OCI-LY7 (cell line): ENCODE data around the gene PRR7. TPM values are rescaled to one million over a fixed set of nuclear protein-coding genes. Genes with fewer than 3 reads are reported as not detected.
"Not testable (repeated sequence)": the region's sequence is repeated elsewhere in the genome, so short reads cannot be mapped to it uniquely, and the experiment has no call there.

Source experiments
- BruUV-seq: library from RNA; stranded (reverse); fragments of 400-500 nt; replicated peaks from 2 replicates; lab custom pipeline; 2021; lab: Mats Ljungman, UMichigan
- CTCF ChIA-PET: fragments of 300-600 bp; sonication (Branson Sonifier 250); formaldehyde crosslinking; loops from one replicate; lab custom pipeline; 2022; ENCODE audit warnings: antibody characterized with exemption; ENCODE audit not compliant: unreplicated experiment; lab: Charles Lee
- POLR2A ChIA-PET: fragments of 300-600 bp; sonication (Branson Sonifier 250); formaldehyde crosslinking; loops from one replicate; lab custom pipeline; 2022; ENCODE audit warnings: antibody characterized with exemption; lab: Charles Lee
- DNase-seq: peaks from one replicate; pipeline ENCODE4 v3.0.0-alpha.2; 2015; ENCODE audit warnings: low spot score
- H2AFZ ChIP-seq: fragments of 200-600 bp; sonication (generic), shearing (Covaris generic); 2 replicates; pipeline ENCODE4 v1.6.1; 2014; ENCODE audit warnings: mild to moderate bottlenecking, antibody characterized with exemption, low read length, moderate library complexity
- H3K27ac ChIP-seq: fragments of 200-600 bp; sonication (generic); 2 replicates; pipeline ENCODE4 v1.5.1; 2014; ENCODE audit warnings: mixed run types, low read depth, mild to moderate bottlenecking, moderate library complexity, low read length, inconsistent platforms; ENCODE audit not compliant: poor library complexity, severe bottlenecking
- H3K36me3 ChIP-seq: fragments of 200-600 bp; sonication (generic); 2 replicates; pipeline ENCODE4 v1.6.1; 2014; ENCODE audit warnings: mild to moderate bottlenecking, antibody characterized with exemption, low read length, moderate library complexity, mixed read lengths; ENCODE audit not compliant: insufficient read depth
- H3K4me1 ChIP-seq: fragments of 200-600 bp; sonication (generic); 2 replicates; pipeline ENCODE4 v1.5.1; 2014; ENCODE audit warnings: mild to moderate bottlenecking, low read length; ENCODE audit not compliant: insufficient read depth, poor library complexity, severe bottlenecking
- H3K4me2 ChIP-seq: fragments of 200-600 bp; sonication (generic); 2 replicates; pipeline ENCODE4 v1.6.1; 2014; ENCODE audit warnings: mild to moderate bottlenecking, low read length
- H3K4me3 ChIP-seq: fragments of 200-600 bp; sonication (generic); 2 replicates; pipeline ENCODE4 v1.5.1; 2014; ENCODE audit warnings: mild to moderate bottlenecking, low read depth, low read length; ENCODE audit not compliant: poor library complexity, severe bottlenecking
- H3K79me2 ChIP-seq: fragments of 200-600 bp; sonication (generic); 2 replicates; pipeline ENCODE4 v1.6.1; 2016; ENCODE audit warnings: low read depth, mild to moderate bottlenecking, low read length, moderate library complexity, mixed read lengths; ENCODE audit not compliant: insufficient read depth
- H3K9me2 ChIP-seq: fragments of 200-600 bp; sonication (generic); 2 replicates; pipeline ENCODE4 v1.6.1; 2016; ENCODE audit warnings: mild to moderate bottlenecking, low read length, mixed read lengths; ENCODE audit not compliant: insufficient read depth
- H3K9me3 ChIP-seq: fragments of 200-600 bp; sonication (generic); 2 replicates; pipeline ENCODE4 v1.6.1; 2014; ENCODE audit warnings: mild to moderate bottlenecking, mixed run types, low read length, mixed read lengths
- H4K20me1 ChIP-seq: fragments of 200-600 bp; sonication (generic); 2 replicates; pipeline ENCODE4 v1.6.1; 2014; ENCODE audit warnings: mild to moderate bottlenecking, antibody characterized with exemption, low read length, moderate library complexity, mixed read lengths; ENCODE audit not compliant: insufficient read depth
- CTCF ChIP-seq: fragments of 200-600 bp; sonication (generic); conservative IDR thresholded peaks from 2 replicates; pipeline ENCODE4 v1.5.1; 2014; ENCODE audit warnings: mild to moderate bottlenecking, antibody characterized with exemption, low read length, moderate library complexity, mixed read lengths
- EZH2phosphoT487 ChIP-seq: fragments of 200-600 bp; sonication (generic); IDR thresholded peaks from 2 replicates; pipeline ENCODE4 v1.6.1; 2018; ENCODE audit warnings: low read depth, borderline replicate concordance, mild to moderate bottlenecking, mixed run types, antibody characterized with exemption, low read length, moderate library complexity, mixed read lengths
- intact Hi-C: fragments of 100-400 bp; cut with micrococcal nuclease; formaldehyde crosslinking; loops from one replicate; pipeline ENCODE4 v1.10.0; 2022; ENCODE audit not compliant: unreplicated experiment
- total RNA-seq, 2 experiments: library from RNA; depleted of rRNA in 1 of 2; stranded (reverse); fragments of >200 nt in 1 of 2; shearing (Covaris generic) in 1 of 2; gene quantifications; 2 replicates each; pipeline ENCODE4 v1.2.3, GENCODE V29; 2014 to 2022

Gene PRR7
- total RNA-seq, 2 experiments from 2014 or later, result 12.8 to 13.6 TPM

GRCh38 chr5:177412603-177413233 is 33.9 kb upstream of the PRR7 start:
- H3K4me2 ChIP-seq, result no peak overlapping the region; the same call in 1 of the 2 replicates
- no peak overlapping the region for H3K4me3 ChIP-seq
- H3K79me2 ChIP-seq, result no peaks in the 10 kb centered on the region
- intact Hi-C loops, result no loop called here
- no peaks in the 10 kb centered on the region for H3K9me2 ChIP-seq
- no peak overlapping the region for H2AFZ ChIP-seq
- BruUV-seq, result no TSS peak
- no peaks in the 10 kb centered on the region for H4K20me1 ChIP-seq
- no peaks in the 10 kb centered on the region for H3K9me3 ChIP-seq
- H3K27ac ChIP-seq, result no peak overlapping the region
- DNase-seq, result no peak
- POLR2A ChIA-PET, result no interaction called here
- CTCF ChIA-PET, result no interaction called here
- H3K36me3 ChIP-seq, result no peaks in the 10 kb centered on the region
- peaks cover 5% of the 10 kb centered on the region for H3K4me1 ChIP-seq
- no peak for TF ChIP-seq CTCF
- TF ChIP-seq EZH2phosphoT487, result no peak

GRCh38 chr5:177414481-177414880 is 32.1 kb upstream of the PRR7 start:
- Histone ChIP-seq H3K4me2 (no peak overlapping the region), H3K4me1 (peaks cover 5% of the 10 kb centered on the region), H3K27ac (no peak overlapping the region), H3K9me3 (no peaks in the 10 kb centered on the region), H3K36me3 (no peaks in the 10 kb centered on the region), H4K20me1 (no peaks in the 10 kb centered on the region), H3K4me3 (no peak overlapping the region), H2AFZ (no peak overlapping the region), H3K79me2 (no peaks in the 10 kb centered on the region), H3K9me2 (no peaks in the 10 kb centered on the region)
- BruUV-seq, result no TSS peak
- CTCF ChIA-PET, result no interaction called here
- TF ChIP-seq CTCF, result no peak
- TF ChIP-seq EZH2phosphoT487, result no peak
- POLR2A ChIA-PET, result interaction anchor here (0.7 to 1.5 kb wide), 4 partner anchors 10 to 95 kb away, joined by 3 to 5 read pairs (median 4); partner anchors contain the start of gene GRK6
- intact Hi-C loops, result no loop called here
- DNase-seq, result no peak

- BruUV-seq, H3K27ac ChIP-seq, H4K20me1 ChIP-seq, H2AFZ ChIP-seq, intact Hi-C loops, H3K36me3 ChIP-seq, H3K4me3 ChIP-seq, H3K4me1 ChIP-seq, CTCF ChIA-PET, H3K79me2 ChIP-seq, H3K9me3 ChIP-seq, H3K4me2 ChIP-seq, DNase-seq, H3K9me2 ChIP-seq: not testable (repeated sequence)
- POLR2A ChIA-PET, result interaction anchor here (1.4 to 2.3 kb wide), 3 partner anchors 9 to 27 kb away, joined by 3 to 9 read pairs (median 6); partner anchors contain the start of gene GRK6
These were observed 29.5 kb upstream of the PRR7 start for GRCh38 chr5:177417081-177417480.
